Osteoblast (primary cell): ENCODE measurements around the gene DRD4. TPM values are rescaled to one million over a fixed set of nuclear protein-coding genes. Genes with fewer than 3 reads are reported as not detected.

Experiments used
- DNase-seq: peaks from one replicate; pipeline ENCODE4 v3.0.0; 2011; ENCODE audit warnings: low spot score, mixed read lengths; ENCODE audit not compliant: insufficient read length; ENCODE audit errors: missing footprints
- H2AFZ ChIP-seq: 2 replicates; pipeline ENCODE4 v1.6.0; 2011; ENCODE audit warnings: mild to moderate bottlenecking, low read length
- H3K27ac ChIP-seq: 2 replicates; pipeline ENCODE4 v1.5.1; 2011; ENCODE audit warnings: mild to moderate bottlenecking, low read depth, low read length, moderate library complexity
- H3K27me3 ChIP-seq: 2 replicates; pipeline ENCODE4 v1.6.0; 2012; ENCODE audit warnings: mild to moderate bottlenecking, control low read depth, inconsistent platforms, low read length, moderate library complexity; ENCODE audit not compliant: insufficient read depth
- H3K36me3 ChIP-seq: 2 replicates; pipeline ENCODE4 v1.5.1; 2011; ENCODE audit warnings: mild to moderate bottlenecking, low read length, control low read depth, moderate library complexity; ENCODE audit not compliant: insufficient read depth
- H3K4me1 ChIP-seq: 2 replicates; pipeline ENCODE4 v1.5.1; 2011; ENCODE audit warnings: mild to moderate bottlenecking, low read length, control low read depth, moderate library complexity; ENCODE audit not compliant: insufficient read depth
- H3K4me2 ChIP-seq: 2 replicates; pipeline ENCODE4 v1.6.0; 2011; ENCODE audit warnings: mild to moderate bottlenecking, low read length; ENCODE audit not compliant: insufficient read depth
- H3K4me3 ChIP-seq: fragments of 200-600 bp; sonication (generic); 3 replicates; pipeline ENCODE4 v1.5.1; 2012; ENCODE audit warnings: mild to moderate bottlenecking, low read length, inconsistent platforms; ENCODE audit not compliant: insufficient read depth
- H3K79me2 ChIP-seq: 2 replicates; pipeline ENCODE4 v1.6.0; 2012; ENCODE audit warnings: mild to moderate bottlenecking, low read length, control low read depth, inconsistent platforms; ENCODE audit not compliant: insufficient read depth
- H3K9me3 ChIP-seq: 2 replicates; pipeline ENCODE4 v1.5.1; 2011; ENCODE audit warnings: low read depth, low read length, control low read depth
- H4K20me1 ChIP-seq: 2 replicates; pipeline ENCODE4 v1.6.0; 2012; ENCODE audit warnings: mild to moderate bottlenecking, low read length, control low read depth; ENCODE audit not compliant: insufficient read depth
- CTCF ChIP-seq: IDR thresholded peaks from 2 replicates; pipeline ENCODE4 v1.5.1; 2011; ENCODE audit warnings: mild to moderate bottlenecking, low read depth, low read length, moderate library complexity; ENCODE audit errors: extremely low read depth
- total RNA-seq: library from RNA; depleted of rRNA; stranded (reverse); fragments of >200 nt; gene quantifications from 2 replicates; pipeline ENCODE4 v1.2.3, GENCODE V29; 2012

DRD4 gene
- total RNA-seq, 1 donor, result not detected

DNA sequence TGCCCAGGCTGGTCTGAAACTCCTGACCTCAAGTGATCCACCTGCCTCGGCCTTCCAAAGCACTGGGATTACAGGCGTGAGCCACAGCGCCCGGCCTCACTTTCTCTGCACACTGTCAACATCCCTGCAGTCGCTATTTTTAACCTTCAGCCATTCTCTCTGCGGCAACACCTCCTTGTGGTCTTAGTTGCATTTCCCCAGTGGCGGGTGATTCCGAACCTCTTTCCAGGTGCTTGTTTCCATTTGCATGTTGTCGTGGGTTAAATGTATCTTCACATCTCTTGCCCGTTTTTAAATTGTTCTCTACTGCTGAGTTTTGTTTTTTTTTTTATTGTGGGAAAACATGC, 7.9 kb upstream of the DRD4 start:
- Histone ChIP-seq H3K36me3 (no peaks in the 10 kb centered on the region), H3K4me2 (peak overlapping the region; percentile 66), H2AFZ (no peak overlapping the region), H4K20me1 (peaks cover 3% of the 10 kb centered on the region), H3K4me3 (no peak overlapping the region), H3K27ac (peak overlapping the region; percentile 28), H3K4me1 (peaks cover 15% of the 10 kb centered on the region), H3K79me2 (no peaks in the 10 kb centered on the region), H3K27me3 (no peaks in the 10 kb centered on the region), H3K9me3 (no peaks in the 10 kb centered on the region)
- TF ChIP-seq CTCF, result no peak
- no peak for DNase-seq

DNA sequence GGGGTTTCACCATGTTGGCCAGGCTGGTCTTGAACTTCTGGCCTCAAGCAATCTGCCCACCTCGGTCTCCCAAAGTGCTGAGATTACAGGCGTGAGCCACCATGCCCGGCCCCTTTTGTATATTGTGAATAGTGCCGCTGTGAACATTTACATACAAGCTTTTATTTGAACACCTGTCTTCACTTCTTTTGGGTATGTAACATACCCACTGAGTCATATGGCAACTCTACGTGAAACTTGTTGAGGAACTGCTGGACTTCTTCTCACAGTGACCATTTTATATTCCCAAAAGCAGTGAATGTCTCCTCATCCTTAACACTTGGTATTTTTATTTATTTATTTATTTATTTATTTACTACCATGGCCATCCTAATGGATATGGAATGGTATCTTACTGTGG, 6.2 kb upstream of the DRD4 start:
- no peak overlapping the region for H3K27ac ChIP-seq
- H4K20me1 ChIP-seq, result peaks cover 14% of the 10 kb centered on the region
- no peaks in the 10 kb centered on the region for H3K9me3 ChIP-seq
- no peaks in the 10 kb centered on the region for H3K27me3 ChIP-seq
- no peaks in the 10 kb centered on the region for H3K36me3 ChIP-seq
- no peak overlapping the region for H3K4me3 ChIP-seq
- no peak for TF ChIP-seq CTCF
- H3K4me1 ChIP-seq, result peaks cover 15% of the 10 kb centered on the region
- H3K79me2 ChIP-seq, result no peaks in the 10 kb centered on the region
- DNase-seq, result no peak
- H3K4me2 ChIP-seq, result no peak overlapping the region
- H2AFZ ChIP-seq, result no peak overlapping the region

DNA sequence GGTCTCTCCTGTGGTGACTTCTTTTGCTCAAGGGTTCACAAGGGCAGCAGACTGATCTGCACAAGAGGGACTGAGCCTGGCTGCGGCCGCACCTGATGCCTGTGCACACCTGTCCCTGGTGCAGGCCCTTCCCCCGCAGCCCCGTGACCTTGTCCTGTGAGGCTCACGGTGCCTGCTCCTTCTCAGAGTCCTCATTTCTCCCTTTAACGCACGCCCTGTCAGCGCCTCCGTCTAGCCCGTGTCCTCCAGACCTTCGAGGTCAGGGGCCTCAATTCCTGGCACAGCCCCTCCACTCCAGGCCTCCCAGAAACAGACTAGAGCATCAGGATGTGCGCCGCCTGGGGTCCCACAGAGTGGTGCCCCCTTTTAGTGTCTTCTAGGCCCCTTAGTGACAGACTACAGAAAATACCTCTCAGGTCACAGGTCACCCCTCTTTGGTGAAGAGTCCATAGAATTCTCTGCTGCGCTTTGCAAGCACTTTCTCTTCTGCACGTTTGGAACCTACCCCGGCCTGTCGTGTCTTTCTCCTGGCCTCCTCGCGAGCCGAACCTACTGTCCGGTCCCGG, 1.0 kb upstream of the DRD4 start:
- Histone ChIP-seq H3K27me3 (peaks cover 14% of the 10 kb centered on the region), H3K36me3 (no peaks in the 10 kb centered on the region), H3K4me3 (no peak overlapping the region), H3K4me1 (no peaks in the 10 kb centered on the region), H3K9me3 (no peaks in the 10 kb centered on the region), H2AFZ (no peak overlapping the region), H3K4me2 (no peak overlapping the region), H4K20me1 (peaks cover 34% of the 10 kb centered on the region), H3K79me2 (no peaks in the 10 kb centered on the region), H3K27ac (no peak overlapping the region)
- peak; percentile 67 for DNase-seq
- no peak for TF ChIP-seq CTCF

DNA sequence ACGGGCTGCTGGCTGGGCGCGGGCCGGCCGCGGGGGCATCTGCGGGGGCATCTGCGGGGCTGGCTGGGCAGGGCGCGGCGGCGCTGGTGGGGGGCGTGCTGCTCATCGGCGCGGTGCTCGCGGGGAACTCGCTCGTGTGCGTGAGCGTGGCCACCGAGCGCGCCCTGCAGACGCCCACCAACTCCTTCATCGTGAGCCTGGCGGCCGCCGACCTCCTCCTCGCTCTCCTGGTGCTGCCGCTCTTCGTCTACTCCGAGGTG, 194 bp downstream of the DRD4 start:
- H3K27ac ChIP-seq, result no peak overlapping the region
- H3K9me3 ChIP-seq, result no peaks in the 10 kb centered on the region
- H3K36me3 ChIP-seq, result no peaks in the 10 kb centered on the region
- H3K79me2 ChIP-seq, result no peaks in the 10 kb centered on the region
- peaks cover 14% of the 10 kb centered on the region for H3K27me3 ChIP-seq
- H3K4me2 ChIP-seq, result no peak overlapping the region
- TF ChIP-seq CTCF, result no peak
- H4K20me1 ChIP-seq, result peaks cover 40% of the 10 kb centered on the region
- DNase-seq, result no peak
- no peaks in the 10 kb centered on the region for H3K4me1 ChIP-seq
- no peak overlapping the region for H2AFZ ChIP-seq
- H3K4me3 ChIP-seq, result peak overlapping the region; percentile 30
